ENCODE results near the gene YARS1. TPM values are rescaled to one million over a fixed set of nuclear protein-coding genes. Genes with fewer than 3 reads are reported as not detected.
A peak's percentile ranks its signal among the peaks of the same experiment; 100 is the strongest.

The YARS1 gene
- total RNA-seq, 3 donors from 2014 or later: 53.8 to 67.5 (median 67.2) TPM

GRCh38 chr1:32749332-32749731 lies 67.8 kb downstream of the YARS1 start:
- no peaks in the 10 kb centered on the region for H3K36me3 ChIP-seq
- peak overlapping the region in 1 of 2 donors; percentile 54 for H3K27ac ChIP-seq
- no peaks in the 10 kb centered on the region for H3K9me3 ChIP-seq
- intact Hi-C loops (cut with DNase I; ENCODE audit: low total_unique reads): no loop called here
- H3K4me1 ChIP-seq: no peaks in the 10 kb centered on the region
- H3K27me3 ChIP-seq: no peaks in the 10 kb centered on the region
- no peak overlapping the region for H3K4me3 ChIP-seq
- DNase-seq (ENCODE audit: low spot score in 2 of 2): no peak
- TF ChIP-seq POLR2AphosphoS5 (IDR thresholded peaks at IDR 0.05) (no peak), POLR2A (IDR thresholded peaks at IDR 0.05) (no peak), CTCF (IDR thresholded peaks at IDR 0.05) (no peak)

GRCh38 chr1:32748926-32749325 lies 68.2 kb downstream of the YARS1 start:
- TF ChIP-seq POLR2A (IDR thresholded peaks at IDR 0.05) (no peak), CTCF (IDR thresholded peaks at IDR 0.05) (no peak), POLR2AphosphoS5 (IDR thresholded peaks at IDR 0.05) (no peak)
- Histone ChIP-seq H3K36me3 (no peaks in the 10 kb centered on the region), H3K27ac (peak overlapping the region in 1 of 2 donors; percentile 54), H3K9me3 (no peaks in the 10 kb centered on the region), H3K4me3 (no peak overlapping the region), H3K27me3 (no peaks in the 10 kb centered on the region), H3K4me1 (no peaks in the 10 kb centered on the region)
- no peak for DNase-seq (ENCODE audit: low spot score in 2 of 2)
- intact Hi-C loops (cut with DNase I; ENCODE audit: low total_unique reads): no loop called here

- H3K4me3 ChIP-seq: no peak overlapping the region
- H3K27me3 ChIP-seq: no peaks in the 10 kb centered on the region
- no peak for TF ChIP-seq POLR2A (IDR thresholded peaks at IDR 0.05)
- no peak for TF ChIP-seq CTCF (IDR thresholded peaks at IDR 0.05)
- no peak for TF ChIP-seq POLR2AphosphoS5 (IDR thresholded peaks at IDR 0.05)
- peak overlapping the region in 1 of 2 donors; percentile 54 for H3K27ac ChIP-seq
- H3K4me1 ChIP-seq: peaks cover 0 to 2% of the 10 kb centered on the region in 2 donors
- no peak for DNase-seq (ENCODE audit: low spot score in 2 of 2)
- no peaks in the 10 kb centered on the region for H3K9me3 ChIP-seq
- intact Hi-C loops (cut with DNase I; ENCODE audit: low total_unique reads): no loop called here
- no peaks in the 10 kb centered on the region for H3K36me3 ChIP-seq
Measured at GRCh38 chr1:32748348-32748747, 68.8 kb downstream of the YARS1 start.

- no peaks in the 10 kb centered on the region for H3K9me3 ChIP-seq
- intact Hi-C loops (cut with DNase I; ENCODE audit: low total_unique reads): no loop called here
- no peaks in the 10 kb centered on the region for H3K36me3 ChIP-seq
- no peak for DNase-seq (ENCODE audit: low spot score in 2 of 2)
- no peak for TF ChIP-seq POLR2A (IDR thresholded peaks at IDR 0.05)
- no peak for TF ChIP-seq CTCF (IDR thresholded peaks at IDR 0.05)
- TF ChIP-seq POLR2AphosphoS5 (IDR thresholded peaks at IDR 0.05): no peak
- no peak overlapping the region for H3K4me3 ChIP-seq
- H3K4me1 ChIP-seq: peaks cover 4 to 7% of the 10 kb centered on the region in 2 donors
- no peaks in the 10 kb centered on the region for H3K27me3 ChIP-seq
- peak overlapping the region; percentile 41 to 46 for H3K27ac ChIP-seq
Measured at GRCh38 chr1:32746130-32746529, 71.0 kb downstream of the YARS1 start.

- Histone ChIP-seq H3K4me3 (peak overlapping the region in 1 of 3 donors; percentile 93), H3K36me3 (no peaks in the 10 kb centered on the region), H3K9me3 (no peaks in the 10 kb centered on the region), H3K4me1 (peaks cover 4 to 7% of the 10 kb centered on the region in 2 donors), H3K27ac (peak overlapping the region; percentile 99), H3K27me3 (no peaks in the 10 kb centered on the region)
- DNase-seq (ENCODE audit: low spot score in 2 of 2): no peak
- intact Hi-C loops (cut with DNase I; ENCODE audit: low total_unique reads): no loop called here
- TF ChIP-seq CTCF (IDR thresholded peaks at IDR 0.05) (no peak), POLR2AphosphoS5 (IDR thresholded peaks at IDR 0.05) (no peak), POLR2A (IDR thresholded peaks at IDR 0.05) (no peak)
Measured at GRCh38 chr1:32744071-32744425, 73.1 kb downstream of the YARS1 start.

Measured in breast epithelium (tissue), 4 donors.